Activated T-helper 9 cell treated with anti-CD3 and anti-CD28 coated beads, Interleukin-2, amount 50 U/mL, for 16 hours (primary cell): ENCODE data around the gene DIPK1B.

Experiments
- DNase-seq: peaks from one replicate; pipeline ENCODE4 v3.0.0-alpha.2; 2020; ENCODE audit warnings: low read depth

Gene DIPK1B

GRCh38 chr9:136769710-136770191 is 57.4 kb downstream of the DIPK1B start:
- DNase-seq, result peak; percentile 28

GRCh38 chr9:136771907-136772415 is 59.6 kb downstream of the DIPK1B start:
- no peak for DNase-seq

GRCh38 chr9:136773386-136774044 is 61.1 kb downstream of the DIPK1B start:
- DNase-seq, result no peak
